Vagina (tissue), 2 donors: ENCODE data around the gene PTX3. TPM values are rescaled to one million over a fixed set of nuclear protein-coding genes. Genes with fewer than 3 reads are reported as not detected.

ENCODE experiments used
- DNase-seq, 2 donors: peaks; one replicate each; pipeline ENCODE4 v3.0.0-alpha.2; 2017; ENCODE audit errors: extremely low spot score in 2 of 2
- H3K27ac ChIP-seq: fragments of 200-600 bp; sonication (generic); one replicate; pipeline ENCODE4 v1.5.1; 2019
- H3K27me3 ChIP-seq: fragments of 200-600 bp; sonication (generic); one replicate; pipeline ENCODE4 v1.5.1; 2019
- H3K36me3 ChIP-seq, 2 donors: fragments of 200-600 bp; sonication (generic); one replicate each; pipeline ENCODE4 v1.5.1; 2017 to 2019
- H3K4me1 ChIP-seq: fragments of 200-600 bp; sonication (generic); one replicate; pipeline ENCODE4 v1.5.1; 2019
- H3K4me3 ChIP-seq, 2 donors: fragments of 200-600 bp; sonication (generic); 1 replicate in 1 of 2; 2 replicates in 1 of 2; pipeline ENCODE4 v1.5.1; 2016 to 2019
- H3K9me3 ChIP-seq: fragments of 200-600 bp; sonication (generic); one replicate; pipeline ENCODE4 v1.5.1; 2019
- CTCF ChIP-seq, 3 experiments: fragments of 450-650 bp in 2 of 3; fragments of 200-600 bp in 1 of 3; sonication (generic) in 1 of 3; IDR thresholded peaks; one replicate each; pipeline ENCODE4 v1.5.1; 2017 to 2019; ENCODE audit warnings: antibody characterized with exemption in 3 of 3, mild to moderate bottlenecking in 2 of 3, moderate library complexity in 2 of 3
- POLR2A ChIP-seq, 2 donors: fragments of 450-650 bp; IDR thresholded peaks; one replicate each; pipeline ENCODE4 v1.6.1; 2017; ENCODE audit warnings: antibody characterized with exemption in 2 of 2, mild to moderate bottlenecking in 2 of 2, moderate library complexity in 2 of 2
- POLR2AphosphoS5 ChIP-seq, 2 donors: sonication (generic); formaldehyde crosslinking; IDR thresholded peaks; one replicate each; pipeline ENCODE4 v1.9.0; 2017; ENCODE audit warnings: antibody characterized with exemption in 2 of 2, mild to moderate bottlenecking in 2 of 2, low read depth in 1 of 2; ENCODE audit not compliant: insufficient read depth in 1 of 2
- intact Hi-C: fragments of 100-400 bp; cut with DNase I; formaldehyde crosslinking; loops from one replicate; pipeline ENCODE4 v1.15.1; 2023
- total RNA-seq: library from RNA; depleted of rRNA; stranded (reverse); fragments of >200 nt; gene quantifications from one replicate; pipeline ENCODE4 v1.2.3, GENCODE V29; 2016

Gene PTX3
- total RNA-seq = 29.2 TPM

- intact Hi-C loops = no loop called here
- Histone ChIP-seq H3K9me3 (no peaks in the 10 kb centered on the region), H3K27me3 (no peaks in the 10 kb centered on the region), H3K4me3 (peak within 1 kb of the TSS; percentile 44 to 61), H3K27ac (no peak within 1 kb of the TSS), H3K4me1 (peaks cover 16% of the 10 kb centered on the region), H3K36me3 (no peaks in the 10 kb centered on the region)
- DNase-seq = no peak
- TF ChIP-seq CTCF (IDR thresholded peaks at IDR 0.05) (no peak), POLR2A (IDR thresholded peaks at IDR 0.05) (no peak), POLR2AphosphoS5 (IDR thresholded peaks at IDR 0.05; ENCODE audit: insufficient read depth in 1 of 2, low read depth in 1 of 2) (no peak)
Measured at GRCh38 chr3:157436583-157437291, at the start of gene PTX3. PTX3 (plus strand) TSS chr3:157436850; CDS start chr3:157436934, 84 bp downstream.

- Histone ChIP-seq H3K36me3 (no peaks in the 10 kb centered on the region), H3K9me3 (no peaks in the 10 kb centered on the region), H3K27me3 (no peaks in the 10 kb centered on the region), H3K4me1 (no peaks in the 10 kb centered on the region), H3K4me3 (no peak overlapping the region), H3K27ac (no peak overlapping the region)
- DNase-seq = no peak
- TF ChIP-seq POLR2AphosphoS5 (IDR thresholded peaks at IDR 0.05; ENCODE audit: insufficient read depth in 1 of 2, low read depth in 1 of 2) = no peak
- no peak for TF ChIP-seq CTCF (IDR thresholded peaks at IDR 0.05)
- no peak for TF ChIP-seq POLR2A (IDR thresholded peaks at IDR 0.05)
- intact Hi-C loops = no loop called here
Measured at GRCh38 chr3:157387708-157388435, 48.8 kb upstream of the PTX3 start.

- Histone ChIP-seq H3K27ac (no peak overlapping the region), H3K4me3 (no peak overlapping the region), H3K36me3 (no peaks in the 10 kb centered on the region), H3K27me3 (no peaks in the 10 kb centered on the region), H3K4me1 (no peaks in the 10 kb centered on the region), H3K9me3 (no peaks in the 10 kb centered on the region)
- intact Hi-C loops = no loop called here
- TF ChIP-seq POLR2AphosphoS5 (IDR thresholded peaks at IDR 0.05; ENCODE audit: insufficient read depth in 1 of 2, low read depth in 1 of 2) = no peak
- TF ChIP-seq CTCF (IDR thresholded peaks at IDR 0.05) = no peak
- no peak for TF ChIP-seq POLR2A (IDR thresholded peaks at IDR 0.05)
- DNase-seq = no peak
Measured at GRCh38 chr3:157388976-157389375, 47.7 kb upstream of the PTX3 start.

- Histone ChIP-seq H3K4me1 (no peaks in the 10 kb centered on the region), H3K36me3 (no peaks in the 10 kb centered on the region), H3K27ac (no peak overlapping the region), H3K9me3 (no peaks in the 10 kb centered on the region), H3K4me3 (no peak overlapping the region), H3K27me3 (no peaks in the 10 kb centered on the region)
- TF ChIP-seq POLR2A (IDR thresholded peaks at IDR 0.05) (no peak), CTCF (IDR thresholded peaks at IDR 0.05) (no peak), POLR2AphosphoS5 (IDR thresholded peaks at IDR 0.05; ENCODE audit: insufficient read depth in 1 of 2, low read depth in 1 of 2) (no peak)
- intact Hi-C loops = no loop called here
- no peak for DNase-seq
Measured at GRCh38 chr3:157390713-157391515, 45.7 kb upstream of the PTX3 start.
